GM12878 (cell line): ENCODE results near the gene PVALEF. TPM values are rescaled to one million over a fixed set of nuclear protein-coding genes. Genes with fewer than 3 reads are reported as not detected.

Experiments used
- ATAC-seq: fragments of 200-7000 bp; cut with Tn5 transposase; 3 replicates; pipeline ENCODE4 v1.9.1; 2020; ENCODE audit warnings: mild to moderate bottlenecking, moderate library complexity
- BruUV-seq: library from RNA; stranded (reverse); fragments of 400-500 nt; replicated peaks from 2 replicates; lab custom pipeline; 2021; lab: Mats Ljungman, UMichigan
- CTCF ChIA-PET: fragments of 300-600 bp; sonication (Branson Sonifier 250); formaldehyde crosslinking; extraction: SDS; loops from one replicate; lab custom pipeline; 2021; ENCODE audit warnings: inconsistent platforms; lab: Yijun Ruan, JAX
- POLR2A ChIA-PET: fragments of 350-600 bp; formaldehyde crosslinking; extraction: SDS; loops from one replicate; lab custom pipeline; 2021; ENCODE audit warnings: inconsistent platforms; lab: Charles Lee
- RAD21 ChIA-PET: fragments of 300-600 bp; sonication (Branson Sonifier 250); formaldehyde crosslinking; loops from one replicate; lab custom pipeline; 2023; ENCODE audit warnings: antibody characterized with exemption; ENCODE audit not compliant: unreplicated experiment; lab: Charles Lee
- SMC1A ChIA-PET: fragments of 300-600 bp; sonication (Branson Sonifier 250); formaldehyde crosslinking; loops from one replicate; lab custom pipeline; 2023; ENCODE audit not compliant: unreplicated experiment, uncharacterized antibody; lab: Charles Lee
- DNase-seq: peaks from one replicate; pipeline ENCODE4 v3.0.0-alpha.2; 2011; ENCODE audit warnings: low read depth, low spot score
- FAIRE-seq: peaks from 3 replicates; lab custom pipeline; 2011; peaks lifted over from hg19 to GRCh38; lab: Jason Lieb, UNC
- H2AFZ ChIP-seq: 2 replicates; pipeline ENCODE4 v1.6.0; 2011; ENCODE audit warnings: low read depth, low read length, control low read depth; ENCODE audit not compliant: control insufficient read depth
- H3K27ac ChIP-seq: 2 replicates; pipeline ENCODE4 v1.5.1; 2011; ENCODE audit warnings: control low read depth; ENCODE audit not compliant: control insufficient read depth, insufficient read depth
- H3K27me3 ChIP-seq, 2 experiments: replicated peaks in 1 of 2; 2 replicates each; pipeline versions ENCODE4 v1.6.0 to v1.6.1; 2011; ENCODE audit warnings: low read length in 1 of 2; ENCODE audit not compliant: control insufficient read depth in 2 of 2, insufficient read depth in 2 of 2
- H3K36me3 ChIP-seq, 2 experiments: 2 replicates each; pipeline ENCODE4 v1.5.1; 2011; ENCODE audit warnings: low read length in 1 of 2; ENCODE audit not compliant: control insufficient read depth in 2 of 2, insufficient read depth in 2 of 2
- H3K4me1 ChIP-seq: 2 replicates; pipeline ENCODE4 v1.6.1; 2011; ENCODE audit warnings: mild to moderate bottlenecking, low read length, moderate library complexity, mixed read lengths; ENCODE audit not compliant: control insufficient read depth, insufficient read depth
- H3K4me2 ChIP-seq: 2 replicates; pipeline ENCODE4 v1.6.0; 2011; ENCODE audit warnings: control low read depth; ENCODE audit not compliant: control insufficient read depth, insufficient read depth
- H3K4me3 ChIP-seq: fragments of 200-600 bp; sonication (generic); 2 replicates; pipeline ENCODE4 v1.5.1; 2016
- H3K79me2 ChIP-seq: 2 replicates; pipeline ENCODE4 v1.6.0; 2011; ENCODE audit warnings: low read length; ENCODE audit not compliant: control insufficient read depth, insufficient read depth
- H3K9ac ChIP-seq: 2 replicates; pipeline ENCODE4 v1.8.0; 2011; ENCODE audit warnings: low read length, control low read depth, mixed read lengths; ENCODE audit not compliant: control insufficient read depth, insufficient read depth
- H3K9me3 ChIP-seq: replicated peaks from 3 replicates; pipeline ENCODE4 v1.5.1; 2011; ENCODE audit warnings: mild to moderate bottlenecking, low read length; ENCODE audit not compliant: control insufficient read depth, insufficient read depth
- H4K20me1 ChIP-seq: 2 replicates; pipeline ENCODE4 v1.6.0; 2011; ENCODE audit not compliant: control insufficient read depth, insufficient read depth
- CBX5 ChIP-seq: sonication (generic); IDR thresholded peaks from 2 replicates; pipeline ENCODE4 v1.6.1; 2016; ENCODE audit warnings: low read depth, moderate library complexity, mild to moderate bottlenecking, inconsistent platforms
- CHD2 ChIP-seq: IDR thresholded peaks from 2 replicates; pipeline ENCODE4 v1.6.1; 2011; ENCODE audit warnings: low read depth, low read length, improper control_type of control experiment, borderline replicate concordance
- DPF2 ChIP-seq: fragments of 450-650 bp; IDR thresholded peaks from 2 replicates; pipeline ENCODE4 v1.6.1; 2017; ENCODE audit warnings: mild to moderate bottlenecking
- EGR1 ChIP-seq, 2 experiments: IDR thresholded peaks; 1 replicate in 1 of 2; 2 replicates in 1 of 2; pipeline ENCODE4 v1.6.1; 2011 to 2012; ENCODE audit warnings: low read depth in 2 of 2, low read length in 2 of 2, borderline replicate concordance in 1 of 2, mild to moderate bottlenecking in 1 of 2, moderate library complexity in 1 of 2
- HDAC2 ChIP-seq: fragments of 200-600 bp; sonication (generic); IDR thresholded peaks from 2 replicates; pipeline ENCODE4 v1.6.1; 2017
- NRF1 ChIP-seq: conservative IDR thresholded peaks from 2 replicates; pipeline ENCODE4 v1.6.1; 2011; ENCODE audit warnings: mild to moderate bottlenecking, low read depth, low read length, improper control_type of control experiment
- RBBP5 ChIP-seq: fragments of 200-600 bp; sonication (generic); conservative IDR thresholded peaks from 2 replicates; pipeline ENCODE4 v1.6.1; 2016
- RFX5 ChIP-seq: IDR thresholded peaks from 2 replicates; pipeline ENCODE4 v1.6.1; 2011; ENCODE audit warnings: low read depth, low read length, improper control_type of control experiment
- SMC3 ChIP-seq: IDR thresholded peaks from 2 replicates; pipeline ENCODE4 v1.6.1; 2011; ENCODE audit warnings: low read length, improper control_type of control experiment, borderline replicate concordance
- ZBED1 ChIP-seq: IDR thresholded peaks from 2 replicates; pipeline ENCODE4 v1.6.1; 2016; ENCODE audit warnings: borderline replicate concordance
- ZNF384 ChIP-seq: IDR thresholded peaks from 2 replicates; pipeline ENCODE4 v1.6.1; 2012; ENCODE audit warnings: low read depth, mild to moderate bottlenecking, low read length, improper control_type of control experiment, borderline replicate concordance
- WGBS: methylation state at CpG from one replicate; pipeline ENCODE4 v1.1.6; 2016; ENCODE audit warnings: low lambda C conversion rate; ENCODE audit not compliant: insufficient replicate concordance, insufficient coverage; ENCODE audit errors: missing lambda C conversion rate; 5-methylcytosine and 5-hydroxymethylcytosine counted together
- in situ Hi-C: fragments of 300-500 bp; cut with MboI; formaldehyde crosslinking; loops from 9 replicates; pipeline ENCODE4 v1.14.3; 2018; ENCODE audit warnings: mixed read lengths
- intact Hi-C: fragments of 100-400 bp; cut with micrococcal nuclease; formaldehyde crosslinking; loops from one replicate; pipeline ENCODE4 v1.14.2; 2022; ENCODE audit not compliant: unreplicated experiment
- polyA plus RNA-seq, 11 experiments: library from polyadenylated mRNA; depleted of rRNA in 4 of 11; unstranded in 6 of 11; stranded (reverse) in 5 of 11; fragments of >200 nt; fragmentation: Nextera tagmentation in 4 of 11; fragmentation: Illumina TruSeq in 1 of 11; extraction: Ambion mirVana in 4 of 11; extraction: Trizol in 1 of 11; gene quantifications; 1 replicate in 1 of 11; 2 replicates in 10 of 11; pipeline versions ENCODE4 v1.2.1 to v1.2.3, GENCODE V29; 2011 to 2016; ENCODE audit warnings: inconsistent platforms in 2 of 11, missing spikeins in 2 of 11, low read depth in 1 of 11
- total RNA-seq, 4 experiments: library from RNA; depleted of rRNA in 3 of 4; stranded (reverse); fragments of >200 nt in 3 of 4; fragmentation: Illumina TruSeq in 1 of 4; extraction: Trizol in 1 of 4; gene quantifications; 2 replicates each; pipeline versions ENCODE4 v1.2.1 to v1.2.3, GENCODE V29; 2013 to 2021
- TF ChIP-seq, protein P1 (sequence below): fragments of 450-650 bp; IDR thresholded peaks from 2 replicates; pipeline ENCODE4 v1.6.1; 2016; ENCODE audit warnings: mild to moderate bottlenecking
- TF ChIP-seq, protein P2 (sequence below), 3 experiments: IDR thresholded peaks in 2 of 3; conservative IDR thresholded peaks in 1 of 3; 2 replicates each; pipeline ENCODE4 v1.5.1; 2011; ENCODE audit warnings: low read depth in 3 of 3, low read length in 3 of 3, mild to moderate bottlenecking in 3 of 3, control low read depth in 2 of 3, moderate library complexity in 2 of 3, inconsistent platforms in 1 of 3, mixed read lengths in 1 of 3; ENCODE audit not compliant: control insufficient read depth in 2 of 3, insufficient read depth in 1 of 3; ENCODE audit errors: extremely low read depth in 1 of 3
- TF ChIP-seq, protein P3 (sequence below): IDR thresholded peaks from 2 replicates; pipeline ENCODE4 v1.6.1; 2012; ENCODE audit warnings: mild to moderate bottlenecking, low read depth, low read length
- TF ChIP-seq, protein P4 (sequence below): fragments of 450-650 bp; IDR thresholded peaks from 2 replicates; pipeline ENCODE4 v1.6.1; 2017; ENCODE audit warnings: antibody characterized with exemption, mild to moderate bottlenecking, moderate library complexity

PVALEF gene
- total and polyA plus RNA-seq, 10 of the 15 experiments (the other 5 are each of a cell fraction or from before 2014, with no cell fraction given): not detected

DNA sequence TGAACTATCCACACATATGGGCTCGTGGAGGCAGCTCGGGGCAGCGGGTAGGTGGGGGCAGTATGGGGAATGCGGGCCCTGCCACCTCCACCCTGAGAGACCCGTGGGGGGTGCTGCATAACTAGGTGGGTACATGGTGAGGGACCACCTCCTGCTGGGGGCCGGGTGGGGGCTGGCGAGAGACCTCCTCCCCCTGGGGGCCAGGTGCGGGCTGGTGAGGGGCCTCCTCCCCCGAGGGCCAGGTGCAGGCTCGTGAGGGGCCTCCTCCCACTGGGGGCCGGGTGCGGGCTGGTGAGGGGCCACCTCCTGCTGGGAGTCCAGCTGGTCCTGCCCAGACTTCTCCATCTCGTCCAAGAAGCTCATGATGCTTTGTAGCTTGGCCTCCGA is 32.1 kb downstream of the PVALEF start:
- ChIA-PET POLR2A (no interaction called here), RAD21 (no interaction called here), CTCF (no interaction called here), SMC1A (interaction anchor here (0.6 to 1.2 kb wide), 2 partner anchors 25 to 683 kb away, joined by 3 to 4 read pairs; partner anchors contain the start of gene CEP131)
- Histone ChIP-seq H3K4me1 (peaks cover 3% of the 10 kb centered on the region; the same call in 1 of the 2 replicates), H4K20me1 (no peaks in the 10 kb centered on the region), H3K36me3 (peaks cover 4 to 7% of the 10 kb centered on the region in 2 experiments; a peak in 2 of 4 replicates), H3K9me3 (no peaks in the 10 kb centered on the region), H3K4me2 (no peak overlapping the region), H2AFZ (no peak overlapping the region), H3K27ac (no peak overlapping the region), H3K9ac (no peak overlapping the region), H3K79me2 (no peaks in the 10 kb centered on the region), H3K4me3 (no peak overlapping the region), H3K27me3 (no peaks in the 10 kb centered on the region)
- ATAC-seq: no peak
- in situ Hi-C loops (no loop called here), intact Hi-C loops (no loop called here)
- WGBS: 78% methylated on average over 9 of the region's 14 CpGs
- no peak for FAIRE-seq
- DNase-seq: no peak
- no TSS peak for BruUV-seq
- no peak for TF ChIP-seq EGR1 (IDR thresholded peaks at IDR 0.05; ENCODE audit: borderline replicate concordance in 1 of 2, low read depth in 2 of 2, low read length in 2 of 2)
- no peak for TF ChIP-seq RFX5
- TF ChIP-seq, protein P1, sequence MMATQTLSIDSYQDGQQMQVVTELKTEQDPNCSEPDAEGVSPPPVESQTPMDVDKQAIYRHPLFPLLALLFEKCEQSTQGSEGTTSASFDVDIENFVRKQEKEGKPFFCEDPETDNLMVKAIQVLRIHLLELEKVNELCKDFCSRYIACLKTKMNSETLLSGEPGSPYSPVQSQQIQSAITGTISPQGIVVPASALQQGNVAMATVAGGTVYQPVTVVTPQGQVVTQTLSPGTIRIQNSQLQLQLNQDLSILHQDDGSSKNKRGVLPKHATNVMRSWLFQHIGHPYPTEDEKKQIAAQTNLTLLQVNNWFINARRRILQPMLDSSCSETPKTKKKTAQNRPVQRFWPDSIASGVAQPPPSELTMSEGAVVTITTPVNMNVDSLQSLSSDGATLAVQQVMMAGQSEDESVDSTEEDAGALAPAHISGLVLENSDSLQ: no peak
- TF ChIP-seq SMC3: no peak
- TF ChIP-seq, protein P2, sequence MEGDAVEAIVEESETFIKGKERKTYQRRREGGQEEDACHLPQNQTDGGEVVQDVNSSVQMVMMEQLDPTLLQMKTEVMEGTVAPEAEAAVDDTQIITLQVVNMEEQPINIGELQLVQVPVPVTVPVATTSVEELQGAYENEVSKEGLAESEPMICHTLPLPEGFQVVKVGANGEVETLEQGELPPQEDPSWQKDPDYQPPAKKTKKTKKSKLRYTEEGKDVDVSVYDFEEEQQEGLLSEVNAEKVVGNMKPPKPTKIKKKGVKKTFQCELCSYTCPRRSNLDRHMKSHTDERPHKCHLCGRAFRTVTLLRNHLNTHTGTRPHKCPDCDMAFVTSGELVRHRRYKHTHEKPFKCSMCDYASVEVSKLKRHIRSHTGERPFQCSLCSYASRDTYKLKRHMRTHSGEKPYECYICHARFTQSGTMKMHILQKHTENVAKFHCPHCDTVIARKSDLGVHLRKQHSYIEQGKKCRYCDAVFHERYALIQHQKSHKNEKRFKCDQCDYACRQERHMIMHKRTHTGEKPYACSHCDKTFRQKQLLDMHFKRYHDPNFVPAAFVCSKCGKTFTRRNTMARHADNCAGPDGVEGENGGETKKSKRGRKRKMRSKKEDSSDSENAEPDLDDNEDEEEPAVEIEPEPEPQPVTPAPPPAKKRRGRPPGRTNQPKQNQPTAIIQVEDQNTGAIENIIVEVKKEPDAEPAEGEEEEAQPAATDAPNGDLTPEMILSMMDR (IDR thresholded peaks at IDR 0.05 in 2 of 3, conservative IDR thresholded peaks at IDR 0.05 in 1 of 3; ENCODE audit: control insufficient read depth in 2 of 3, extremely low read depth in 1 of 3, insufficient read depth in 1 of 3, low read depth in 3 of 3, low read length in 3 of 3): no peak
- TF ChIP-seq ZNF384: no peak
- no peak for TF ChIP-seq ZBED1
- no peak for TF ChIP-seq HDAC2
- TF ChIP-seq, protein P3, sequence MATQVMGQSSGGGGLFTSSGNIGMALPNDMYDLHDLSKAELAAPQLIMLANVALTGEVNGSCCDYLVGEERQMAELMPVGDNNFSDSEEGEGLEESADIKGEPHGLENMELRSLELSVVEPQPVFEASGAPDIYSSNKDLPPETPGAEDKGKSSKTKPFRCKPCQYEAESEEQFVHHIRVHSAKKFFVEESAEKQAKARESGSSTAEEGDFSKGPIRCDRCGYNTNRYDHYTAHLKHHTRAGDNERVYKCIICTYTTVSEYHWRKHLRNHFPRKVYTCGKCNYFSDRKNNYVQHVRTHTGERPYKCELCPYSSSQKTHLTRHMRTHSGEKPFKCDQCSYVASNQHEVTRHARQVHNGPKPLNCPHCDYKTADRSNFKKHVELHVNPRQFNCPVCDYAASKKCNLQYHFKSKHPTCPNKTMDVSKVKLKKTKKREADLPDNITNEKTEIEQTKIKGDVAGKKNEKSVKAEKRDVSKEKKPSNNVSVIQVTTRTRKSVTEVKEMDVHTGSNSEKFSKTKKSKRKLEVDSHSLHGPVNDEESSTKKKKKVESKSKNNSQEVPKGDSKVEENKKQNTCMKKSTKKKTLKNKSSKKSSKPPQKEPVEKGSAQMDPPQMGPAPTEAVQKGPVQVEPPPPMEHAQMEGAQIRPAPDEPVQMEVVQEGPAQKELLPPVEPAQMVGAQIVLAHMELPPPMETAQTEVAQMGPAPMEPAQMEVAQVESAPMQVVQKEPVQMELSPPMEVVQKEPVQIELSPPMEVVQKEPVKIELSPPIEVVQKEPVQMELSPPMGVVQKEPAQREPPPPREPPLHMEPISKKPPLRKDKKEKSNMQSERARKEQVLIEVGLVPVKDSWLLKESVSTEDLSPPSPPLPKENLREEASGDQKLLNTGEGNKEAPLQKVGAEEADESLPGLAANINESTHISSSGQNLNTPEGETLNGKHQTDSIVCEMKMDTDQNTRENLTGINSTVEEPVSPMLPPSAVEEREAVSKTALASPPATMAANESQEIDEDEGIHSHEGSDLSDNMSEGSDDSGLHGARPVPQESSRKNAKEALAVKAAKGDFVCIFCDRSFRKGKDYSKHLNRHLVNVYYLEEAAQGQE: no peak
- TF ChIP-seq RBBP5: no peak
- TF ChIP-seq DPF2: no peak
- TF ChIP-seq CBX5: no peak
- TF ChIP-seq NRF1: no peak
- TF ChIP-seq, protein P4, sequence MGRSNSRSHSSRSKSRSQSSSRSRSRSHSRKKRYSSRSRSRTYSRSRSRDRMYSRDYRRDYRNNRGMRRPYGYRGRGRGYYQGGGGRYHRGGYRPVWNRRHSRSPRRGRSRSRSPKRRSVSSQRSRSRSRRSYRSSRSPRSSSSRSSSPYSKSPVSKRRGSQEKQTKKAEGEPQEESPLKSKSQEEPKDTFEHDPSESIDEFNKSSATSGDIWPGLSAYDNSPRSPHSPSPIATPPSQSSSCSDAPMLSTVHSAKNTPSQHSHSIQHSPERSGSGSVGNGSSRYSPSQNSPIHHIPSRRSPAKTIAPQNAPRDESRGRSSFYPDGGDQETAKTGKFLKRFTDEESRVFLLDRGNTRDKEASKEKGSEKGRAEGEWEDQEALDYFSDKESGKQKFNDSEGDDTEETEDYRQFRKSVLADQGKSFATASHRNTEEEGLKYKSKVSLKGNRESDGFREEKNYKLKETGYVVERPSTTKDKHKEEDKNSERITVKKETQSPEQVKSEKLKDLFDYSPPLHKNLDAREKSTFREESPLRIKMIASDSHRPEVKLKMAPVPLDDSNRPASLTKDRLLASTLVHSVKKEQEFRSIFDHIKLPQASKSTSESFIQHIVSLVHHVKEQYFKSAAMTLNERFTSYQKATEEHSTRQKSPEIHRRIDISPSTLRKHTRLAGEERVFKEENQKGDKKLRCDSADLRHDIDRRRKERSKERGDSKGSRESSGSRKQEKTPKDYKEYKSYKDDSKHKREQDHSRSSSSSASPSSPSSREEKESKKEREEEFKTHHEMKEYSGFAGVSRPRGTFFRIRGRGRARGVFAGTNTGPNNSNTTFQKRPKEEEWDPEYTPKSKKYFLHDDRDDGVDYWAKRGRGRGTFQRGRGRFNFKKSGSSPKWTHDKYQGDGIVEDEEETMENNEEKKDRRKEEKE: no peak
- no peak for TF ChIP-seq CHD2
